ENCODE results near the gene CELSR3. TPM values are rescaled to one million over a fixed set of nuclear protein-coding genes. Genes with fewer than 3 reads are reported as not detected.

CELSR3 gene
- total RNA-seq, 1 experiment from 2014 or later: 23.9 TPM

DNA sequence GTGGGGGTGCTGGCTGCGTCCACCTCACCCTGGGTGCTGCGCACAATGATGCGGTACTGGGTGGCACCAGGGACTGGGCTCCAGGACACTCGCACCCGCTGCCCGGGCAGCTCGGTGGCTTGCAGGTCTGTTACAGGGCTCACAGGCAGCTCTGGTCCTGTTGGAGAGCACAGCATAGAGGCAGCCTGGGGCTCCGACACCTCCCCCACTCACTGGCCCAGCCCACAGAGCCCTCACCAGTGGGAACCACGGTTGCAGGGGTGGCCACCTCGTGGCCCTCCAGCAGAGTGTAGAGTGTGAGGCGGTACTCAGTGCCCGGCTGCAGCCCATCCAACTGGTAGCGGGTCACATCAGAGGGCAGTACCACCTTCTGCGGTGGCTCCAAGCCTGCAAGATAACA lies 71.2 kb downstream of the CELSR3 start:
- Mint-ChIP-seq H3K4me3 (no peak overlapping the region), H3K27ac (no peak overlapping the region), H3K4me1 (peaks cover 20 to 22% of the 10 kb centered on the region in 2 experiments), H3K36me3 (ENCODE audit: insufficient read depth in 1 of 3, low read depth in 3 of 3) (peaks cover 0 to 4% (median 0%) of the 10 kb centered on the region in 3 experiments; a peak in 4 of 7 replicates), H3K9me3 (no peaks in the 10 kb centered on the region), H3K27me3 (ENCODE audit: low read depth) (peaks cover 4% of the 10 kb centered on the region; the same call in 1 of the 2 replicates)
- H3K9ac ChIP-seq (ENCODE audit: extremely low read depth, insufficient read length, low read length): no peak overlapping the region
- H2AK5ac ChIP-seq (ENCODE audit: insufficient read length, low read length): no peak overlapping the region
- no CpG with 5 or more reads among the region's 14 CpGs for WGBS (ENCODE audit: extremely low coverage, insufficient read length, low lambda C conversion rate)
- H3K27me3 ChIP-seq (ENCODE audit: insufficient read depth, low read length): no peaks in the 10 kb centered on the region
- H2BK15ac ChIP-seq (ENCODE audit: low read depth, low read length): no peak overlapping the region
- no peak overlapping the region for H3K4ac ChIP-seq (ENCODE audit: low read depth, low read length)
- no peak overlapping the region for H2BK120ac ChIP-seq (ENCODE audit: low read depth, low read length, poor library complexity, severe bottlenecking)
- H2BK20ac ChIP-seq (ENCODE audit: low read depth, low read length, poor library complexity, severe bottlenecking): no peak overlapping the region
- TF ChIP-seq, protein P1, sequence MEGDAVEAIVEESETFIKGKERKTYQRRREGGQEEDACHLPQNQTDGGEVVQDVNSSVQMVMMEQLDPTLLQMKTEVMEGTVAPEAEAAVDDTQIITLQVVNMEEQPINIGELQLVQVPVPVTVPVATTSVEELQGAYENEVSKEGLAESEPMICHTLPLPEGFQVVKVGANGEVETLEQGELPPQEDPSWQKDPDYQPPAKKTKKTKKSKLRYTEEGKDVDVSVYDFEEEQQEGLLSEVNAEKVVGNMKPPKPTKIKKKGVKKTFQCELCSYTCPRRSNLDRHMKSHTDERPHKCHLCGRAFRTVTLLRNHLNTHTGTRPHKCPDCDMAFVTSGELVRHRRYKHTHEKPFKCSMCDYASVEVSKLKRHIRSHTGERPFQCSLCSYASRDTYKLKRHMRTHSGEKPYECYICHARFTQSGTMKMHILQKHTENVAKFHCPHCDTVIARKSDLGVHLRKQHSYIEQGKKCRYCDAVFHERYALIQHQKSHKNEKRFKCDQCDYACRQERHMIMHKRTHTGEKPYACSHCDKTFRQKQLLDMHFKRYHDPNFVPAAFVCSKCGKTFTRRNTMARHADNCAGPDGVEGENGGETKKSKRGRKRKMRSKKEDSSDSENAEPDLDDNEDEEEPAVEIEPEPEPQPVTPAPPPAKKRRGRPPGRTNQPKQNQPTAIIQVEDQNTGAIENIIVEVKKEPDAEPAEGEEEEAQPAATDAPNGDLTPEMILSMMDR (conservative IDR thresholded peaks at IDR 0.05): no peak
- no peak overlapping the region for H3K23ac ChIP-seq (ENCODE audit: insufficient read length, low read depth, low read length)
- H4K5ac ChIP-seq (ENCODE audit: insufficient read length, low read depth, low read length): no peak overlapping the region
- no peaks in the 10 kb centered on the region for H3K9me3 ChIP-seq (ENCODE audit: control insufficient read depth, low read depth, low read length)
- H3T11ph ChIP-seq (ENCODE audit: low read length): no peak overlapping the region
- no peak overlapping the region; the same call in 1 of the 2 replicates for H3K14ac ChIP-seq (ENCODE audit: insufficient read depth, low read length)
- no peak overlapping the region for H3K27ac ChIP-seq (ENCODE audit: insufficient read length, low read depth, low read length)
- H3K23me2 ChIP-seq (ENCODE audit: insufficient read length, low read depth, low read length, poor library complexity, severe bottlenecking): no peaks in the 10 kb centered on the region
- H2BK12ac ChIP-seq (ENCODE audit: insufficient read length, low read depth, low read length): no peak overlapping the region
- no peak overlapping the region for H3K18ac ChIP-seq (ENCODE audit: insufficient read length, low read depth, low read length)
- H3K4me2 ChIP-seq (ENCODE audit: insufficient read depth, insufficient read length, low read length): no peak overlapping the region
- no peak overlapping the region for H2BK5ac ChIP-seq (ENCODE audit: insufficient read length, low read length)
- H4K8ac ChIP-seq (replicated peaks; ENCODE audit: insufficient read length, low read depth, low read length): no peak overlapping the region
- no peak for DNase-seq
- no peak overlapping the region for H4K91ac ChIP-seq (ENCODE audit: insufficient read length, low read depth, low read length)
- no peak overlapping the region for H3K56ac ChIP-seq (ENCODE audit: insufficient read length, low read depth, low read length)
- no peaks in the 10 kb centered on the region for H3K79me1 ChIP-seq (ENCODE audit: insufficient read depth, low read depth, low read length, poor library complexity, severe bottlenecking)
- no peak overlapping the region for H2AFZ ChIP-seq (ENCODE audit: low read length)
- no peaks in the 10 kb centered on the region for H3K4me1 ChIP-seq (ENCODE audit: insufficient read depth, low read length)
- H4K20me1 ChIP-seq (ENCODE audit: control insufficient read depth, insufficient read depth, insufficient read length): no peaks in the 10 kb centered on the region
- H3K79me2 ChIP-seq (ENCODE audit: insufficient read depth, low read length): no peaks in the 10 kb centered on the region

Measured in H9 (cell line).